ENCODE data around the gene C11orf54.

C11orf54 gene

GRCh38 chr11:93741094-93741881, at the start of gene C11orf54, which contains the start of gene TAF1D:
TSS of gene C11orf54 (plus strand) at chr11:93741672. CDS start at chr11:93747394, 5,722 bp downstream.
TSS of gene TAF1D (minus strand) at chr11:93741495. CDS start at chr11:93739304, 2,191 bp downstream.
- peak; percentile 100 for DNase-seq

GRCh38 chr11:93694109-93694508, 47.4 kb upstream of the C11orf54 start:
- DNase-seq, result peak in 1 of 2 experiments; percentile 50

GRCh38 chr11:93694557-93694956, 46.9 kb upstream of the C11orf54 start:
- no peak for DNase-seq

- DNase-seq, result no peak
Observed at GRCh38 chr11:93697611-93698010, 43.9 kb upstream of the C11orf54 start.

GRCh38 chr11:93700830-93701229, 40.6 kb upstream of the C11orf54 start:
- no peak for DNase-seq

GRCh38 chr11:93704237-93704636, 37.2 kb upstream of the C11orf54 start:
- peak; percentile 36 to 48 for DNase-seq

GRCh38 chr11:93710239-93710638, 31.2 kb upstream of the C11orf54 start:
- no peak for DNase-seq

GRCh38 chr11:93712678-93713077, 28.8 kb upstream of the C11orf54 start:
- DNase-seq, result no peak

GRCh38 chr11:93715797-93716396, 25.6 kb upstream of the C11orf54 start:
- no peak for DNase-seq

GRCh38 chr11:93717501-93717900, 24.0 kb upstream of the C11orf54 start:
- DNase-seq, result no peak

GRCh38 chr11:93718057-93718563, 23.4 kb upstream of the C11orf54 start:
- DNase-seq, result no peak

- DNase-seq, result no peak
Observed at GRCh38 chr11:93719310-93719709, 22.2 kb upstream of the C11orf54 start.

GRCh38 chr11:93720522-93720921, 20.9 kb upstream of the C11orf54 start:
- DNase-seq, result no peak

- no peak for DNase-seq
Observed at GRCh38 chr11:93724089-93724488, 17.4 kb upstream of the C11orf54 start.

GRCh38 chr11:93727985-93728791, 13.3 kb upstream of the C11orf54 start:
- DNase-seq, result no peak

- DNase-seq, result peak in 1 of 2 experiments; percentile 69
Observed at GRCh38 chr11:93728792-93729128, 12.7 kb upstream of the C11orf54 start.

GRCh38 chr11:93729129-93729616, 12.3 kb upstream of the C11orf54 start:
- peak in 1 of 2 experiments; percentile 71 for DNase-seq

GRCh38 chr11:93730108-93731107, 11.1 kb upstream of the C11orf54 start:
- DNase-seq, result no peak

- DNase-seq, result no peak
Observed at GRCh38 chr11:93732237-93732892, 9.1 kb upstream of the C11orf54 start.

GRCh38 chr11:93733474-93733873, 8.0 kb upstream of the C11orf54 start:
- DNase-seq, result no peak

Data from SW 1271 (cell line).